NOMO-1 treated with DMSO at 0.1 percent for 48 hours (cell line): ENCODE measurements around the gene CHKB.
"Not testable (repeated sequence)": the region's sequence is repeated elsewhere in the genome, so short reads cannot be mapped to it uniquely, and the experiment has no call there.

Source experiments
- DNase-seq: peaks from one replicate; lab custom pipeline; 2025; ENCODE audit not compliant: unreplicated experiment; lab: John Stamatoyannopoulos, UW

The CHKB gene

DNA sequence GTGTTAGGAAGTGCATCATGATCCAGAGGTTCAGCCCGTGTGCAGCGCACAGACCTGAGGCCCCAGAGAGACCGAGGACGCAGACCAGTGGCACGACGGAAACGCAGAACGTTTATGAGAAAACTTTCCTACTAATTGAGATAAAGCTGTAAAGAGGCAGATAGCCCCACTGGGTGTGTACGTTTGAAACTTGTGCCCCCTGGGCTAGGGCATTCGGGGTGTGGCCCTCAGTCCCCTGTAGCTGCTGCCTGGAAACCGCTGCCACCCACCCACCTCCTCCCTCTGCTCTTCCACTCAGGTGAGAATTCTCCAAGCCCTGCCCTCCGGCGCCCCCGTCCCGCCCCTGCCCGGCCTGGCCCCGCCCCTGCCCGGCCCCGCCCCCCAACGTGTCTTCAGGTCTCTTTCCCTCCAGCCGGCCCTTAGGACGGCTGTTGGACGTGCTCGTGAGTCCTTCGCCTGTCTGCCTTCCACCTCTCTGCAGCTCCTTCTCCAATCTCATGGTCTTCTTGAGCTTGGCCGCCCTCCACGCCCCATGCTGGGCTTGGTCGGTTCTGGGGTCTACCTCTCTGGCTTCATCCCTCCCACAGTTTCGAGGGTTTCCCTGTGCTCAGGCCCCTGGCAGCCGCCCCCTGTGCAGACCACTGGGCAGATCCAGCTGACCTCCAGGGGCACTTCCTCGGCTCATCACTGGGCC, 30.0 kb upstream of the CHKB start:
- no peak for DNase-seq

DNA sequence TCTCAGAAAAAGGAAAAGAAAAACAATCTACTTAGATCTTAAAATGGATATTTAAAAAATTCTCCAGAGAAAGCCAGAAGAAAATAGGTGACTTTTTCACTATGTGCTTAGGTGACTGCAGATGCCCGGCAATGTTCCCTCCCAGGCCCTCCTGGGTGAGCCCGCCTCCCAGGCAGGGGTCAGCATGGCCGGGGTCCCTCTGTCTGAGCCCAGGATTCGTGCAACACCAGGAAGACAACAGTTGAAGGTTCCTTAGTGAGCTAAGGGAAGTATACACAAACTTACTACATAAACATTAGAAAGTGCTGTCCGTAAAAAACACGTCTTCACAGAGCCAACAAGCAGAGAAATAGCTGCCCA, 29.5 kb upstream of the CHKB start:
- DNase-seq, result no peak

DNA sequence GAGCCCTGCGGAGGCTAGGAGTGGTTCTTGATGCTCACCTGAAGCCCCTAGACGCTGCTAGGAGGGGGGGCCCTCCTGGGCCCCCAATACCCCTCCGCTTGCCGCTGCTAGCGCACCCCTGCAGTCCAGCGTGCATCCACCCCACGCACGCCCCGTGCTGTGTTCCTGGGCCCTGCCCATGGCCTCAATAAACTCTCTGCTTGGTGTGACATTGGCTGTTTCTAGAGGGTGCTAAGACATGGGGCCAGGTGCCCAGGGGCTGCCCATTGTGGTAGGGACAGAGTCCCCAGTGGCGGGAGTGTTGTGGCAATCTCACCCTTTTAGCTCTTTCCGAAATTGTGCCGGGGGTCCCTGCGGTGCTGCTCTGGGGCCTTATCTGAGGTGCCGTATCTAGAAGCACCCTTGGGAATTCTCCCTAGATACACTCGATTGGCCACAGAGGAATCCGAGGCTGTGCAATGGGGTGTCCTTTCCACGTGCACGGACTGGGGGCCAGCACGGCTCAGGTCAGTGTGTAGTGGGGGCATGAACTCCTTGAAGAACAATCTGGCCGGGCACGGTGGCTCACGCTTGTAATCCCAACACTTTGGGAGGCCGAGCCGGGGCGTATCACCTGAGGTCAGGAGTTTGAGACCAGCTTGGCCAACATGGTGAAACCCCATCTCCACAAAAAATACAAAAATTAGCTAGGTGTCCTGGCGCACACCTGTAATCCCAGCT, 28.9 kb upstream of the CHKB start:
- DNase-seq, result no peak

DNA sequence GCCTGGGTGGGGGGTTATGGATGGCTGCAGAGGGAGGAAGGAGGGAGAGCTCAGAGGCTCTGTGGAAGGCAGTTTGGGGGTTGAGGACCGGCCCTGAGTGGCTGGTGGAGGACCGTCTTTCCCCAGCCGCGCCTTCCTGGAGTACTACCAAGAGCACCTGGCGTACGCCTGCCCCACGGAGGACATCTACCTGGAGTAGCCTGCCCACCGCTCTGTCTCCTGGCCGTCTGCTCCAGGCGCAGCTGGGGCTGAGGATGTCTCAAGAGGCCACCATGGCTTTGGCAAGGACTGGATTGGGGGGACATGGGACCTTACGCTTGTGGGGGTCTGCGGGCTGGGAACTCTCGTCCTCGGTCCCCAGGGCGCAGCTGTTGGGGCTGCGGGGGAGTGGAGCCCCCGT, 27.9 kb upstream of the CHKB start:
- DNase-seq, result no peak

DNA sequence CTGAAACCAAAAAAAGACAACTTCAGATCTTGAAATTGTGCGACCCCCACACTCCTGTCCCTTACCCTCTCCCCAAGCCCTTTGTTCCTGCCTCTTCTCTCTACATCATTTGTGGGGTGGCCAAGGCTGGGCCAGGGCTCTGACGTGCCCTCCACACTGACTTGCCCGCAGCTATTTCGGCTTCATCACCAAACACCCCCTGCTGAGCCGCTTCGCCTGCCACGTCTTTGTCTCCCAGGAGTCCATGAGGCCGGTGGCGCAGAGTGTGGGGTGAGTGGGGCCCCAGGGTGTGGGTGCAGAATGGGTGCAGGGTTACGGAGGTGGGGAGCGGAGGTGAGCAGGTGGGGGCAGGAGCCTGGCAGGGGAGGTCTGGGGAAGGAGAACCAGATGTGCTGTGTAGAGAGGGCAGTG, 27.4 kb upstream of the CHKB start:
- DNase-seq, result no peak

DNA sequence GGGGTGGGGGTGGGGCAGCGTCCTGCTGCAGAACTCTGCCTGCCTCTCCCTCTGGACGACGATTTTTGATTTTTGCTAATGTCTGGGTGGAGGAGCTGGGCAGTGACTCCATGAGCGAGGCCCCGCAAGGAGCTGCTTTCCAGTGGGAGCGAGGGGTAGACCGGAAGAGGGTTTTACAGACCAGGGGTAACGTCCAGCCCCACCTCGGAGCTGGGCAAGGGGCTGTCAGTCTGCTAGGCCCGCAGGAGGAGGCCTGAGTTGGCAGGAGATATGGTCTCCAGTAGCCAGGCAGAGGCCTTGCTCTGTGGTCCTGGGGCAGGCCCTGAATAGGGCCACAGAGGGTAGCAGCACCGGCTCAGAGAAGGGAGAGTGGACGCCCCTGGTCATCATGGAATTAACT, 26.9 kb upstream of the CHKB start:
- DNase-seq, result no peak

DNA sequence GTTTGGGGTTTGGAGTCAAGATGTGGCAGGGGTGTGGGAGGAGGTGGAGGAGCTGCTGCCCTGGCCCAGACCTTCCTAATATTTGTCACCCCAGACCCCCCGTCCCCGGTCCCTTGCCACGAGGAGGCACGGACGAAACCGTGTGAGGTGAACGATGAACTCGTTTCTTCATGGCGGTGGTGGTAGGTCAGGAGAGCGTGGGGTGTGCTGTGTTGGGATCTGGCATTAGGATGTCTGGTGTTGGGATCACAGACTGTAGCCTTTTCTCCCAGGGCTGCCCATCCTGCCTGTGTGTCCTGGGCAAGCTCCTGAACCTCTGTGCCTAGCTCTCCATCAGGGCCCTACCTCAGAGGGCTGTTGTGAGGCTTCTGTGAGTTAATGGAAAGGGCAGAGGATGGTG, 26.3 kb upstream of the CHKB start:
- DNase-seq, result no peak

DNA sequence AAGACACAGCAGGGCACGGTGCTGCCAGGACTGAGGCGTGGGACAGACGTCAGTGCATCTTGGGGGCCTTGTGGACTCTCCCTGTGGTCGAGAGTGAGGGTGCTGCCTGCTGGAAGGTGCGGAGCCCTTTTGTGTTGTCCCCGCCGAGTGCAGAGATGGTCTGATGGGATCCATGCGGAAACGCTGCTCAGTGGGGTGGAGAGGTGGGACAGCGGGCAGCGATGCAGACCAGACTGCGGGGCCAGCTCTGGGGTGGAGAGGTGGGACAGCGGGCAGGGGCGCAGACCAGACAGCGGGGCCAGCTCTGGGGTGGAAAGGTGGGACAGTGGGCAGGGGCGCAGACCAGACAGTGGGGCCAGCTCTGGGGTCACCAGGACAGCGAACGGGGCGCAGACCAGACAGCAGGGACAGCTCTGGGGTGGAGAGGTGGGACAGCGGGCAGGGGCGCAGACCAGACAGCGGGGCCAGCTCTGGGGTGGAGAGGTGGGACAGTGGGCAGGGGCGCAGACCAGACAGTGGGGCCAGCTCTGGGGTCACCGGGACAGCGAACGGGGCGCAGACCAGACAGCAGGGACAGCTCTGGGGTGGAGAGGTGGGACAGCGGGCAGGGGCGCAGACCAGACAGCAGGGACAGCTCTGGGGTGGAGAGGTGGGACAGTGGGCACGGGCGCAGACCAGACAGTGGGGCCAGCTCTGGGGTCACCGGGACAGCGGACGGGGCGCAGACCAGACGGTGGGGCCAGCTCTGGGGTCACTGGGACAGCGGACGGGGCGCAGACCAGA, 25.6 kb upstream of the CHKB start:
- DNase-seq, result not testable (repeated sequence)

DNA sequence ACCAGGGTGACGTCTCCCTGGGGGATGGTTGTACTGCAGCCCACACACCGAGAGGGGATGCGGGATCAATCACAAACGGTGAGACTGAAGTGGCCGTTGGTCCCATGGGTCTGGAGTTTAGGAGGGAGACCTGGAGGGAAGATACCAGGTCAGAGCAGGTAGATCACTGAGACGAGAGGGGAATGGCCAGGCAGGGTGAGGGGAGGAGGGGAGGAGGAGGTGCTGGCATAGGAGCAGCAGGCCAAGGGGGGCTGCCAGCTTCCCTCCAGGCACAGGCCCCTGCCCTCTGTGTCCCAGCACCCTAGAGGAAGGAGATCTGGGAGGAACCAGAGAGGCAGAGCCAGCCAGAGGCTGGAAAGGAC, 25.0 kb upstream of the CHKB start:
- no peak for DNase-seq

DNA sequence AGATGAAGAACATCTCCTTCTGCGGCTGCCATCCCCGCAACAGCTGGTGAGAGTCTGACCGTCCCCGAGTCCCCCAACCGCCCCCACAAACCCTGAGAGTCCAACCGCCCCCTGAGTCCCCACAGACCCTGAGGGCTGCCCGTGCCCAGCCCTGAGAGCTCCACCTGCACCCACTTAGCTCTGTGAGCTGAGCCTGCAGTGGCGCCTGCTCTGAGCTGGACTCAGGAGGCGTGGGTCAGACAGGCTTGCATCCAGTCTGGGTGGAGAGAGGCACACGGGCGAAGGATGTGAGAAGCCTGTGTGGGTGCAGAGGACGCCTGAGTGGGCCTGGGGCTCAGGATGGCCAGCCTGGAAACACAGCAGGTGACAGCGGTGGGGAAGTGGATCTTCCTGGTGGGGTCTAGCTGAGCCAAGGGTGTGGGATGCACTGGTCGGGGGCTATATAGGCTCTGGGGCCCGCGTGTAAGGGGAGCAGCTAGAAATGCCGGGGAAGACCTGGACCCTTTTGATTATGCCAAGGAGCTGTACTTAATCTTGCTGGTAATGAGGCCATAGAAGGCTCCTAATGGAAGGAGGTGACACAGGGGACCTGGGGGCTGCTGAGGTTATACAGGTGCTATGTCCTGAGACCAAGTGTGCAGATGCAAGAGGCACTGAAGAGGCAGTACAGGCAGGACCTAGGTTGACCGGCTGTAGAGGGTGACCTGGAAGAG, 24.5 kb upstream of the CHKB start:
- DNase-seq, result no peak

DNA sequence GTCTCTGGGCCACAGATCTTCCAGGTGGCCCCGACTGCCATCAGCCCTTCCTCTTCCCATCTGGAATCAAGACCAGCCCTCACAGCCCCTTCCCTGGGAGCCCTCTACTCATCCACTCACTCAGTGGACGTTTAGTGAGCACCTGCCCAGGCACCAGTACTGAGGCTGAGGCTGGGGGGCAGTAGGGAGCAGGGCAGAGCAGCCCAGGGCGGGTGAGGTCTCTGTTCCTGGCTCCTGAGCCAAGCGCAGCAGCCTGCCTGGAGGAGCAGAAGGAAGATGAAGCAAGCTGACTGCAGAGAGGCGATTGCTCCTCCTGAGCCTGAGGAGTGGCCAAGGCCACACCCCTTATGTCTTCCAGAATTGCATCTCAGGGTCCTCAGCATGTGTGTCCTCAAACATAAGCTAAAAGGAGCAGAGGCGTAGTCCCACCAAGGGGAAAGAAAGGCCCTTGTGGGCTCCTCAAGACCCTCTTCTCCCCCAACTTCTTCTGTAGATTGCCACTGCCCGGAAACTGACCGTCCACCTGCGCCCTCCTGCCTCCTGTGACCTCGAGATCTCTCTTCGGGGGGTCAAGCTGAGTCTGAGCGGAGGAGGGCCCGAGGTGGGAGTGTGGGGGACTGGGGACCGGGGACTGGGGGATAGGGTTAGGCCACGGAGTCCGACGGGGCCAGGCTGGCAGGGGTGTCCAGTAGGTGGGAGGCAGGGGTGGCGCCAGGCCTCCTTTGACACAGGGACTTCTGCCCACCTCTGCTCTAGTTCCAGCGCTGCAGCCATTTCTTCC, 23.7 kb upstream of the CHKB start:
- no peak for DNase-seq

DNA sequence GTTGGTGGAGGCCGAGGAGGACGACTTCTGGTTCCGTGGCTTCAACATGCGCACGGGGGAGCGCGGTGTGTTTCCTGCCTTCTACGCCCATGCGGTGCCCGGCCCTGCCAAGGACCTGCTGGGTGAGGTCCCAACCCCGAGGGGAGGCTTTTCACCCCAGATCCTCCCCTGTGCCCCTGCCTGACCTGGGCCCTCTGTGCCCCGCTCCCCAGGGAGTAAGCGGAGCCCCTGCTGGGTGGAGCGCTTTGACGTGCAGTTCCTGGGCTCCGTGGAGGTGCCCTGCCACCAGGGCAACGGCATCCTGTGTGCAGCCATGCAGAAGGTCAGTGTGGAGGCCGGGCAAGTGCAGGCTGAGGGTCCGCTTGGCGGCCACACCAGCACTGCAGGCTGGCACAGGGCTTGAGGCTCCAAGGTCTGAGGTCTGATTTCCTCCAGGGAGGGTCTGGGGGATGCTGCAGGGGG, 23.0 kb upstream of the CHKB start:
- no peak for DNase-seq

DNA sequence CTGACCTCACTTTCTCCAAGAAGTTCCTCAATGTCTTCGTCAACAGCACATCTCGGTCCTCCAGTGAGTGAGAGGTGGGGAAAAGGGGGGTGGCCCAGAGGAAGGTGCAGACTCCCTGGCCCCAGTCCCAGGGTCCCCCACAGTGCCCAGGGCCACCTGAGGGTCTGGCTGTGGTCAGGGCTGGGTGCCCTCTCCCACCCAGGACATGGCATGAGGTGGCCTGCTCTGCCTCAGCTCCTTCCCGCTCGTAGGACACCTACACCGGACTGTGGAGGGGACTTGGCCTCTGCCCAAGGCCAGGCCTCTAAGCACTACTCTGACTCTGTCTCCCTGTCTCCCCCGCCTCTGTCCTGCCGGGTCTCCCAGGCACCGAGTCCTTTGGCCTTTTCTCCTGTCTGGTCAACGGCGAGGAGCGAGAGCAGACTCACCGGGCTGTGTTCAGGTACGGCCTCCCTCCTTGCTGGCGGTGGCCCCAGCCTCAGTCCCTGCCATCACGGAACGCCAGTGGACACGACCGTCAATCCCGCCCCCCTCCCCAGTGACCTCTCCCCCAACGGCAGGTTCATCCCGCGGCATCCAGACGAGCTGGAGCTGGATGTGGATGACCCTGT, 22.5 kb upstream of the CHKB start:
- DNase-seq, result no peak

DNA sequence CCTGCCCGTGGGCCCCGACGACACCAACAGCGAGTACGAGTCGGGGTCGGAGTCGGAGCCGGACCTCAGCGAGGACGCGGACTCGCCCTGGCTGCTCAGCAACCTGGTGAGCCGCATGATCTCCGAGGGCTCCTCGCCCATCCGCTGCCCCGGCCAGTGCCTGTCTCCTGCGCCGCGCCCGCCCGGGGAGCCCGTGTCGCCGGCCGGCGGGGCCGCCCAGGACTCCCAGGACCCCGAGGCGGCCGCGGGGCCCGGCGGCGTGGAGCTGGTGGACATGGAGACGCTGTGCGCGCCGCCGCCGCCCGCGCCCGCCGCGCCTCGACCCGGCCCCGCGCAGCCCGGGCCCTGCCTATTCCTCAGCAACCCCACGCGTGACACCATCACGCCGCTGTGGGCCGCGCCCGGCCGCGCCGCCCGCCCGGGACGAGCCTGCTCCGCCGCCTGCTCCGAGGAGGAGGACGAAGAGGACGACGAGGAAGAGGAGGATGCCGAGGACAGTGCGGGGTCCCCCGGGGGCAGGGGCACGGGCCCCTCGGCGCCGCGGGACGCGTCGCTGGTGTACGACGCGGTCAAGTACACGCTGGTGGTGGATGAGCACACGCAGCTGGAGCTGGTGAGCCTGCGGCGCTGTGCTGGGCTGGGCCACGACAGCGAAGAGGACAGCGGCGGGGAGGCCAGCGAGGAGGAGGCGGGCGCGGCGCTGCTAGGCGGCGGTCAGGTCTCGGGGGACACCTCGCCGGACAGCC, 21.8 kb upstream of the CHKB start:
- no peak for DNase-seq

DNA sequence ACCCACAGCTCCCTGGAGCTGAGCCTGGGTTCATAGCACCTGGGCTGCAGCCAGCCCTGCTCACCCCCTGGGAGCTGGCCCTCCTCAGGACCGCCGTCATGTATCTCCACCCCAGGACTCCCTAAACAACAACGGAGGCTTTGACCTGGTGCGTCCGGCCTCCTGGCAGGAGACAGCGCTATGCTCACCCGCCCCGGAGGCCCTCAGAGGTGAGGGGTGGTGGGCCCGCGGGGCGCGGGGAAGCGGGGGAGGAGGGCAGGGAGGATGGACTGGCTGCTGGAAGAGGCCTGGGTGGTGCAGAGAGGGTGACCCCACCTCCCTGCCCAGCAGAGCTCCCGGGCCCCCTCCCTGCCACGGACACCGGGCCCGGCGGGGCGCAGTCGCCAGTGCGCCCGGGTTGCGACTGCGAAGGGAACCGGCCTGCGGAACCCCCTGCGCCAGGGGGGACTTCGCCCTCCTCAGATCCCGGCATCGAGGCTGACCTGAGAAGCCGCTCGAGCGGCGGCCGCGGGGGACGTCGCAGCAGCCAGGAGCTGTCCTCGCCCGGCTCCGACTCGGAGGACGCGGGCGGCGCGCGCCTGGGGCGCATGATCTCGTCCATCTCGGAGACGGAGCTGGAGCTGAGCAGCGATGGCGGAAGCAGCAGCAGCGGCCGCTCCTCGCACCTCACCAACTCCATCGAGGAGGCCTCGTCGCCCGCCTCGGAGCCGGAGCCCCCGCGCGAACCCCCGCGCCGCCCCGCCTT, 21.0 kb upstream of the CHKB start:
- DNase-seq, result no peak

DNA sequence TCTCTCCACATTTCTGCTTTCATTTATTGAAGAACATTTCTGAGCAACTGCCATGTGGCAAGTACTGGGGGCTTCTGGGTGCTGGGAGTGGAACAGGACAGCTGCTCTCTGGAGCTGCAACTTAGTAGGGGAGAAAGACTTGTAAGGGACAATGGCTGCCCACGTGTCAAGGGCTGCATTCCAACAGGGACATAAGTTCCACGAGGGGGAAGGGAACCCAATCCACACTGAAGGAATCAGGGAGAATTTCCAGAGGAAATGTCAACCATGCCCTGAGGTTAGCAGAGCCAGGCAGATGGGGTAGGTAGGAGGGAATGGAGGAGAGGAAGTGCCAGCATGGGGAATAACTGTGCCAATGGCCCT, 19.7 kb upstream of the CHKB start:
- DNase-seq, result no peak

DNA sequence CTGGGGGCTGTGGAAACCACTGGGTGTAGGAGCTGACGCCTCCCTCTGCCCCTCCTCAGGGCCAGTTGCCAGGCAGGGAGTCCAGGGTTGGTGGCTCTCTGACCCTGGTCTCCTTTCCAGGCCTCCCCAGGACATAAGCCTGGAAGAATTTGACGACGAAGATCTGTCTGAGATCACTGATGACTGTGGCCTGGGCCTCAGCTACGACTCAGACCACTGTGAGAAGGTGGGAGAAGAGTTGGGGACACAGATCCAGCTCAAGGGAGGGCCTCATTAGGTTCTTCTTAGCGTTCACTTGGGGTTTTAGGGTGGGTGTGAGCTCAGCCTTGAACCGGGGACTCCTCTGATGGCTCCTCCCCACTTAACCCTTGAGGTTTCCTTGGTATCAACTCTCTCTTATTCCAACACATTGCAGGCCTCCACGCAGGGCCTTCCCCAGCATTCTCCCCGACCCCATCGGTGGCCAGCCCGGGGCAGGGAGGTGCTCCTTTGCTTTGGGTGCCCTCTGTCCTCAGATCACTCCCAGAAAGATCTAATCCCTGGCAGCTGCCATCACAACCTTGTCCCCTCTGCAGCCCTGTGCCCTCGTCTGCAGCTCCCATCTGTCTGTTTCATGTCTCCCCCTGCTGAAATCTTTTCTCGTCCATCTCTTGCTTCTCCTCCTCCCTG, 19.2 kb upstream of the CHKB start:
- DNase-seq, result no peak

DNA sequence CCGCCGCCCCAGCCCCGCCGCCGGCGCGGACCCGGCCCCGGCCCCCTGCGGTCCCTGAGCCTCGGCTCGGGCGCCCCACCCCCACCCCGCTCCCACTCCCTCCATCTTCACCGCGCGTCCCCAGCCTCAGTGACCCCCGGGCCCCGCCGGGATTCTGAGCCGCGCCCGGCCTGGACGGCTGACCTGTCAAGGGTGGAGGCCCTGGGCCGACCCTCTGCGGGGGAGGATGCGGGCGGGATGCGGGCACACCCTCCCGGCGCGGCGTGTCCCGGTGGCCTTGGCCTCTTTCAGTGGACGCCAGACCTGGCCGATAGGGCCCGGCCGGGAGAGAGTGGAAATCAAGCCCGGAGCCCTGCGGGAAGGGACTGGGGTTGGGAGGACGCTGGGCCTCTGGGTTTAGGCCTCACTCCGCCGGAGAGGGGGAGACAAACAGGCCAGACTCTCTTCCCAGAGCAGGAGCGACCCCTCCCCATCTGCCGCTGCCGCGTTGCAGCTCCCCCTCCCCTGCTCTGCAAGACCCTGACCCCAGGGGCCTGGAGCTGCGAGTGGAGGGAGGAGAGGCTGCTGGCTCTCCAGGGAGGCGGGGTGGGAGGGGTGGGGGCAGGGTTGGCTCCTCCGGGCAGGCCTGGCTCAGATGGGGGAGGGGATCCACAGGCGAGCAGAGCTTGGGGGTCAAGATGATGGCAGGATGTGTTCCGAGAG, 18.5 kb upstream of the CHKB start:
- no peak for DNase-seq
